GM21576 (cell line): ENCODE measurements around the gene THY1.
"Not testable (repeated sequence)": the region's sequence is repeated elsewhere in the genome, so short reads cannot be mapped to it uniquely, and the experiment has no call there.

Source experiments
- ATAC-seq: cut with Tn5 transposase; IDR thresholded peaks from one replicate; pipeline ENCODE4 v1.9.1; 2021; ENCODE audit warnings: mild to moderate bottlenecking, moderate library complexity; ENCODE audit not compliant: unreplicated experiment

THY1 gene

DNA sequence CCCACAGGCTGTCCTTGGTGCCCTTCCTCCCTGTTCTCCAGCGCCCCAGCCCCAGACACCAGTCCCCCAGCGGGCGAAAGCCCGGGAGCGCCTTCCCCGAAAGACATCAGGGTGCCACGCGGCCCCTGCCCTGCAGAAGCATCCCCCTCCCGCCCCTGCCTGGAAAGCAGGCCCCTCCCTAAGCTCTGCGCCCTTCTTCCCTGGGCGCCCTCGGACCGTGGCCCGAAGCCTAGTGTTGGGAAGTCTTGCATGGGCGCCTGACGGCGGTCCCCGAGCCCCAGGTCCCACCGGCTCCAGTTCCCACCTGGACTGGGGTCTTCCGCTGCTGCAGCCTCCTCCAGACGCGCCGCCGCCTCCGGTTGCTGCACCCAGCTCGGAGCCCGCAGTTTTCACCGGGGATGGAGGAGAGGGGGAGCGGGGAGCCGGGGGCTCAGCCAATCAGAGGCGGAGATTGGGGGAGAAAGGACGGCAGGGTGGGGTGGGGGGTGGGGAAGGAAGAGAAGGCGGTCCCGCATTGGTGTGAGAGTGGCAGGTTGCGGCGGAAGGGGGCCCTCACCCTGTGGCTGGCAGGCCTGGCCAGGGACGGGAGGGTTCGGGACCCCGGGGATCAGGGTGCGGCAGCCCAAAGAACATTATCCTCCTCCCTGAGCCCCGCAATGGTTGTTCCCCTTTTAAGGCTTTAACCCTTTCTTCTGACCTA, at the start of gene THY1:
Gene THY1 (minus strand): TSS at position 364 of the 700 bp plus-strand sequence. CDS start 2,267 bp downstream, outside the sequence.
- no peak for ATAC-seq

DNA sequence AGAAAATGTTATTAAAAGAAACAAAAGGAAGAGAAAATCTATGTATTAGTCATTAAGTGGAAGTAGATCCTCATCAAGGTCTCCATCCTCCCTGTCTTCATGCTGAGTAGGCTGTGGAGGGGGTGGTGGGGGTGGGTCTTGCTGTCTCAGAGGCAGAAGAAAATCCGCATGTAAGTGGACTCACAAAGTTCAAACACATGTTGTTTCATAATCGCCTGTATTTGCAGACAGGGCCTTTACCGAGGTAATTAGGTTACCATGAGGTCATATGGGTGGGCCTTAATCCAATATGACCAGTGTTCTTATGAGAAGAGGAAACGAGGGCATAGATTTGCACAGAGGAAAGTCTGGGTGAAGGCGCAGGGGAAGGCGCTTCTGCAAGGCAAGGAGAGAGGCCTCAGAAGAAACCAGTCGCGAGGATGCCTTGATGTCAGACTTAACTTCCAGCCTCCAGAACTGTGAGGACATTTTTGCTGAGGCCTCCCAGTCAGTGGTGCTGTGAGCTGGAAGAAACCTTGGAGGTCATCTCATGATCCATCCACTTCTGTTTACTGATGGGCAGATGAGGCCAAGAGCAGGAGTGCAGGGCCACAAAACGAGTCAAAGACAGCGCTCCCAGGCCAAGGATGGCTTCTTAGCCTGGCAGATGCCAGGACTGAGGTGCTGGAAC, 49.3 kb upstream of the THY1 start:
- no peak for ATAC-seq

GRCh38 chr11:119471329-119471728, 48.4 kb upstream of the THY1 start:
- no peak for ATAC-seq

- ATAC-seq, result no peak
Observed at GRCh38 chr11:119470317-119471291, 47.6 kb upstream of the THY1 start.

DNA sequence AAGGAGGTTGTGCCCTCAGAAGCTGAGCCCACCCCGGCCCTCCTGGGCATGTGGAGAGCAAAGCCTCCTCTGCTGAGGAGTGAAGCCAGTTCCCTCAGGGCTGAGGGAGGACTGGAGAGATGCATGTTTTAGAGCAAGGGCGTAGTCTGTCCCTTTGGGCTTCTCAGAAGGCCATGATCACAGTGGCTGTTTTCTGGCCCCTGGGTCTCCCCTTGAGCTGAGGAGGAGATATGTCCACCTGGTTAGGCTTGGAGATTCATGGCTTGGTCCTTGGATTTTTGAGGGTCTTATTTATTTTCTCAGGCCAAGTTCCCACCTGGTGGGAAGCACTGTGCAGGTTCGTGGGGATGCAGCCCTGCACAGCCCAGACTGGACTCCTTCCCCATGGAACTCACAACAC, 46.5 kb upstream of the THY1 start:
- ATAC-seq, result no peak

GRCh38 chr11:119468511-119468910, 45.5 kb upstream of the THY1 start:
- ATAC-seq, result no peak

GRCh38 chr11:119461229-119461963, 38.4 kb upstream of the THY1 start:
- ATAC-seq, result no peak

DNA sequence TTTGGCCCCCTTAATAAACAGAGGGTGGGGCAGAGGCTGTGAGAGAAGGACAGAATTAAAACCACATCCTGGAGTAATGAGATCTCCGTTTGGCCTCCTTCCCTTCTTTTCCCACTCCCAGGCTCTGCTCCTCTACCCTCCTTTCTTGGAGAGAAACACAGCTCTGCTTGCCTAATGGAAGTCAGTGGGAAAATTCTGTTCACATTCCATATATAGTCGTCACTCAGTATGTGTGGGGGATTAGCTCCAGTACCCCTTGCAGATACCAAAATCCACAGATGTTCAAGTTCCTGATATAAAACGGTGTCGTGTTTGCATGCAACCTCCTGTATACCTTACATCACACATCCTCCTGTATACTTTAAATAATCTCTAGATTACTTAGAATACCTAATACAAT, 37.6 kb upstream of the THY1 start:
- ATAC-seq, result no peak

DNA sequence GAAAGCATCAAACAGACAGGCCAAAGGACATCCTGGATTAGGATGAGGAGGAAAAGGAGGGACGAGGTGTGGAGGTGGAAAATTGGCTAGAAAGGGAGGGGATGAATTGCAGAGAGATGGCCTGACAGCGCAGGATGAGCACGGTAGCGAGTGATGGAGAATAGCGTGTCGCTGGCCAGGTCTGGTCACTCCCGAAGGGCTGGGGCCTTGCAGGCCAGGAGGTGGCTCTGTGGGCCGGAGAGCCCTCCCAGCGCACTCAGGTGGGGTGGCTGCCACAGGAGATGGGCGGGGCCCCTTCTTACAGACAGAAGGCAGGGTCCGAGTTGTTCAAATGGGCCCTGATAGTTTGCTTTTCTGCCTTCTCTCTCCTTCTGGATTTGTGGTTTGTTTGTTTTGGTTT, 37.1 kb upstream of the THY1 start:
- no peak for ATAC-seq

DNA sequence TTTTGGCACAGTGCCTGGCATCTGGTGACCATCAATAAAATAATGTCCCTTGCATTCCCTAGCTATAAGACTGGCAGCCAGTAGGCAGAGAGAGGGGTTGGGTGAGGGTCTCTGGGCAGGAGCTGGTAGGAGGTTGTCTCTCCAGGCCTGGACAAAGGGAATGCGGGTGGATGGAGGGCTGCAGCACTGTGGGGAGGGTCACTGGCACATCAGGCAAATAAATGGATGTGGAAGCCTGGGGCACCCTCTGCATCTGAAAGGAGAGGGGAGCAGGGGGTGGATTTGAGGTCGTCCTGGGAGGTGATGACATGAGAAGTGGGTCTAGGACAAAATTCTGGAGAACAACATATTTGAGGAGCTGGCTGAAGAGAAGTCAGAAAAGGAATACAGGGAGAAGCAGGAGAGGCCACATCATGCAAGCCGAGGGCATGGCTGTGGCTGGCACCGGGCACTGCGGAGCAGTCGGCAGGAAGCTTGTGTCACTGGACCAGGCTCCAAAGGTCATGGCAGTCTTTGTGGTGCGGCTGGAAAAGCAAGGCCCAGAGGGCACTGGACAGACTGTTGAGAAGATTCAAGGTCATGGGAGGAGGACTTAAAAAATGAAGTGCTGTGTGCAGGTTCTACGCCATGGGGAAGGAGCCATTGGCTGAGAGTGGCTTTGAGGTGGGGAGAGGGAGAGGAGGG, 36.5 kb upstream of the THY1 start:
- ATAC-seq, result no peak

- not testable (repeated sequence) for ATAC-seq
Observed at GRCh38 chr11:119455708-119456107, 32.7 kb upstream of the THY1 start.

DNA sequence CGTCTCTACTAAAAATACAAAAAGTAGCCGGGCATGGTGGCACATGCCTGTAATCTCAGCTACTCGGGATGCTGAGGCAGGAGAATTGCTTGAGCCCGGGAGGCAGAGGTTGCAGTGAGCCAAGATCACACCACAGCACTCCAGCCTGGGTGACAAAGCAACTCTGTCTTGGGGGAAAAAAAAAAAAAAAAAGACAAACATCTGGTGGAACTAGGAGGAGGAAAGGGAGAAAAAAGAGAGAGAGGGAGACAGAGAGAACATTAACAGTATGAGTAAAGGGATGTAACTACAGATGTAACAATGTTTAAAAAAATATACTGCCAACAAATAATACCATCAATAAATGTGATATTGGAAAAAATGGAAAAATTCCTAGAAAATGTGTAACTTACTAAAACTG, 32.3 kb upstream of the THY1 start:
- ATAC-seq, result not testable (repeated sequence)

DNA sequence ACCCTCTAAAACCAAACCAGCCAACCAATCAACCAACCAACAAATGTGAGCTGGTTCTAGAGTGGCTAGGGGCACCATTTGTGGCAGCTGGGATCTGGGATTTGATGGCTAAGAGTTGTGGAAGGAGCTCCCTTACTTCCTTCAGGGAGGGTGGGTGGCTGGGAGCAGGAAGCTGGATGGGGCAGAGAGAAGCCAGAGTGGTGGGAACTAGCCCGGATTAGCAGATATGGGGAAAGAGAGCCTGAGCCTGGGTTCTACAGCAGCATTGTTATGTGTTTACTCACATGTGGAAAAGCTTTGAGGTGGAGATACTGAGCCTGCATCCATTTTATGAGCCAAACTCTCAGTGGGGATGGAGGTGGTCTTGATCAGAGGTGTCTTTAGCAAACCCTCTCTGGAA, 30.9 kb upstream of the THY1 start:
- ATAC-seq, result no peak

- ATAC-seq, result no peak
Observed at GRCh38 chr11:119450590-119451326, 27.8 kb upstream of the THY1 start.

GRCh38 chr11:119449498-119449897, 26.5 kb upstream of the THY1 start:
- no peak for ATAC-seq

GRCh38 chr11:119448380-119448779, 25.4 kb upstream of the THY1 start:
- ATAC-seq, result no peak

DNA sequence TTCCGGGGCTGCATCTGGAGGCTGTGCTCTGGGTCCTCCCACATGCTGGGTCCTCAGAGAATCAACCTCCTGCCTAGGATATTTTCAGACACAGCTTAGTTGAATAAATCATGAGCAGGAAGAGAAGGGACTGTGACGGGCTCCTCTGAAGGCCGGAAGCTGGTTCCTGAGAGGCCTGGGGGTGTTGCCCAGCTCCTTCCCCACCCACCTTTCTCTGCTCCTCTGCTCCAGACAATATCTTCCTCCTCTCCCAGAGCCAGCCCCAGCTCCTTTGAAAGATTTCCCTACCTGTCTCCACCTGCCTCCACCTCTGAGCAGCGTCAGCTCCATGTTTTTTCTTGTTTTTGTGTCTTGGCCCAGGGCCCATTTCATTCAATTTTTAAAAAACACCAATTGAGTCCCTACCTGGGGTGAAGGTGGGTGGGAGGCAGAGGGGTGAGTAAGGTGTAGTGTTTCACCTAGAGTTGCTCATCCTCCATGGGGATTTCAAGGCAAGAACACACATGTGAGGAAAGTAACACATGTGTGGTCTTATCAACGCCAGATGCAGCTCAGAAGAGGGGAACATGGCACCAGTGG, 24.8 kb upstream of the THY1 start:
- ATAC-seq, result no peak

DNA sequence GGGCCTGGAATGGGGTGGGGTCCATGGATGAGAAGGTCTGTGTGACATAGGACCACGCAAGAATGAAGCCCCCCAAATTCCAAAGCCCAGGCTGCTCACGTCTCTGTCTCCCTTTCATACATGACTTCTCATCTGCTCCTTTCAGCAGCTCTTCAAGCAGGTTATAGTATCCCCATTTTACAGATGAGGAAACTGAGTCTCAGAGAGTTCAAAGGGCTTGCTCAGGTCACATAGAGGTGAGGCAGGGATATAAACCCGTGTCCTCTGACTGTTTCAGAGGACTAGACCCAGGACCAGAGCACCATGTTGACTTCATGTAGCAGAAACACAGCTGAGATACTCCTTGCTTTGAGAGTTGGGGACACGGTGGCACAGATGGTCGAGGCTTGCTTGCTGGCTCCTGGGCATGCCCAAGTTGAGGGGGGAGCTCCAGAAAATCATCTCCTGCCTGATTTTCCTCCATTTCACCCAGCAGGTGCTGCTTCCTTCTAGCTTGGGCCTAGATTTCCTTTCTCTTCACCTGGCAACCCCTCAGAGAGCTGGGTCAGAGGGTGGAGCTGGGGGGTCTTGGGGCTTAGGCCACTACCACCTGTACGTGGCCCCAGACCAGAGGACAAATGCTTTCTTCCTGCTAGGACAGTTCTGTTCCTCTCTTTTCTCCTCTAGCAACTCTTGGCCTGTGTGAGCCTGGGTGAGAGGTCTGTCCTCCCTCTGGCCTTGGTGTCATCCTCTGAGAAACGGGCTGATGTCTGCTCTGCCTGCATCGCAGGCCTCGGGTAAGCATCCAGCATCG, 24.1 kb upstream of the THY1 start:
- ATAC-seq, result no peak
